K562 (cell line): ENCODE measurements around the gene OR52J3.

Source experiments
- CREB1 ChIP-seq, 2 experiments: sonication (generic) in 1 of 2; formaldehyde crosslinking in 1 of 2; IDR thresholded peaks; 2 replicates each; pipeline versions ENCODE4 v1.6.1 to v1.8.0; 2012 to 2022; ENCODE audit warnings: inconsistent platforms in 1 of 2, mild to moderate bottlenecking in 1 of 2, missing genetic modification reagents in 1 of 2, moderate library complexity in 1 of 2
- JUND ChIP-seq, 2 experiments: IDR thresholded peaks; 2 replicates in 1 of 2; 3 replicates in 1 of 2; pipeline ENCODE4 v1.6.1; 2011; ENCODE audit warnings: borderline replicate concordance in 2 of 2, low read depth in 2 of 2, low read length in 2 of 2, improper control_type of control experiment in 1 of 2, missing biosample characterization in 1 of 2, missing genetic modification characterization in 1 of 2, missing genetic modification reagents in 1 of 2
- MTA3 ChIP-seq: fragments of 450-650 bp; formaldehyde crosslinking; IDR thresholded peaks from 2 replicates; pipeline ENCODE4 v1.6.1; 2017; ENCODE audit warnings: mild to moderate bottlenecking, borderline replicate concordance
- SIN3A ChIP-seq, 2 experiments: fragments of 150-350 bp in 1 of 2; IDR thresholded peaks; 2 replicates each; pipeline ENCODE4 v1.6.1; 2011 to 2016; ENCODE audit warnings: borderline replicate concordance in 2 of 2, low read depth in 2 of 2, low read length in 2 of 2, mild to moderate bottlenecking in 2 of 2, moderate library complexity in 2 of 2; ENCODE audit not compliant: control insufficient read depth in 1 of 2
- TF ChIP-seq, protein P1 (sequence below), 3 experiments: IDR thresholded peaks in 2 of 3; conservative IDR thresholded peaks in 1 of 3; 2 replicates each; pipeline ENCODE4 v1.5.1; 2011 to 2012; ENCODE audit warnings: low read length in 3 of 3, mild to moderate bottlenecking in 3 of 3, control low read depth in 2 of 3, improper control_type of control experiment in 1 of 3, inconsistent platforms in 1 of 3, low read depth in 1 of 3, mixed read lengths in 1 of 3, moderate library complexity in 1 of 3; ENCODE audit not compliant: insufficient read depth in 2 of 3

DNA sequence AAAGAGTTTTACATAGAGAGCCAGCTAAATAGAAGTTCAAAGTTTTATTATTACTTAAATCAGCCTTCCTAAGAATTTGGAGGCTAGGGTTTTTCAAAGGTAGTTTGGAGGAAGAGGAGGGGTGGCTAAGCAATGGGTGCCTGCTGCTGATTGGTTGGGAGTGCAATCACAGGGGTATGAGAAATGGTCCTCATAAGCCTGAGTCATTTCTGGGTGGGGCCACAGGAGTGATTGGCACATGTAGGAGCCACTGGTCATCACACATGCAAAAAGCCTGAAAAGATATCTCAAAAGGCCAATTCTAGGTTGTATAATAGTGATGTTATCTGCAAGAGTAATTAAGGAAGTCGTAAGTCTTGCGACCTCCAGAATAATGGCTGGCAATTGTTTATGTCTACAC, 38.8 kb upstream of the OR52J3 start:
- TF ChIP-seq, protein P1, sequence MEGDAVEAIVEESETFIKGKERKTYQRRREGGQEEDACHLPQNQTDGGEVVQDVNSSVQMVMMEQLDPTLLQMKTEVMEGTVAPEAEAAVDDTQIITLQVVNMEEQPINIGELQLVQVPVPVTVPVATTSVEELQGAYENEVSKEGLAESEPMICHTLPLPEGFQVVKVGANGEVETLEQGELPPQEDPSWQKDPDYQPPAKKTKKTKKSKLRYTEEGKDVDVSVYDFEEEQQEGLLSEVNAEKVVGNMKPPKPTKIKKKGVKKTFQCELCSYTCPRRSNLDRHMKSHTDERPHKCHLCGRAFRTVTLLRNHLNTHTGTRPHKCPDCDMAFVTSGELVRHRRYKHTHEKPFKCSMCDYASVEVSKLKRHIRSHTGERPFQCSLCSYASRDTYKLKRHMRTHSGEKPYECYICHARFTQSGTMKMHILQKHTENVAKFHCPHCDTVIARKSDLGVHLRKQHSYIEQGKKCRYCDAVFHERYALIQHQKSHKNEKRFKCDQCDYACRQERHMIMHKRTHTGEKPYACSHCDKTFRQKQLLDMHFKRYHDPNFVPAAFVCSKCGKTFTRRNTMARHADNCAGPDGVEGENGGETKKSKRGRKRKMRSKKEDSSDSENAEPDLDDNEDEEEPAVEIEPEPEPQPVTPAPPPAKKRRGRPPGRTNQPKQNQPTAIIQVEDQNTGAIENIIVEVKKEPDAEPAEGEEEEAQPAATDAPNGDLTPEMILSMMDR (IDR thresholded peaks at IDR 0.05 in 2 of 3, conservative IDR thresholded peaks at IDR 0.05 in 1 of 3; ENCODE audit: insufficient read depth in 2 of 3, low read depth in 1 of 3, low read length in 3 of 3), result no peak
- TF ChIP-seq MTA3, result no peak
- no peak for TF ChIP-seq SIN3A (IDR thresholded peaks at IDR 0.05; ENCODE audit: borderline replicate concordance in 2 of 2, control insufficient read depth in 1 of 2, low read depth in 2 of 2, low read length in 2 of 2)
- no peak for TF ChIP-seq JUND (IDR thresholded peaks at IDR 0.05; ENCODE audit: borderline replicate concordance, low read depth, low read length)
- TF ChIP-seq JUND (tag; IDR thresholded peaks at IDR 0.05; ENCODE audit: borderline replicate concordance, low read depth, low read length), result no peak
- no peak for TF ChIP-seq CREB1 (IDR thresholded peaks at IDR 0.05)
- no peak for TF ChIP-seq CREB1 (CRISPR knock-in tag; IDR thresholded peaks at IDR 0.05)
